Left ventricle myocardium inferior (tissue), 1 donor: Measurements from ENCODE around the gene ADAMTS14. TPM values are rescaled to one million over a fixed set of nuclear protein-coding genes. Genes with fewer than 3 reads are reported as not detected.

Experiments
- DNase-seq: peaks from one replicate; pipeline ENCODE4 v3.0.0-alpha.2; 2020
- H3K27ac ChIP-seq: fragments of 200-600 bp; replicated peaks from 2 replicates; pipeline ENCODE4 v1.8.0; 2021
- H3K27me3 ChIP-seq: fragments of 200-600 bp; 2 replicates; pipeline ENCODE4 v1.8.0; 2021; ENCODE audit warnings: low read depth
- H3K36me3 ChIP-seq: fragments of 200-600 bp; 2 replicates; pipeline ENCODE4 v1.8.0; 2021
- H3K4me1 ChIP-seq: fragments of 200-600 bp; 2 replicates; pipeline ENCODE4 v1.8.0; 2021
- H3K4me3 ChIP-seq: fragments of 200-600 bp; 2 replicates; pipeline ENCODE4 v1.8.0; 2021; ENCODE audit warnings: mild to moderate bottlenecking, moderate library complexity
- H3K9me3 ChIP-seq: fragments of 200-600 bp; replicated peaks from 2 replicates; pipeline ENCODE4 v1.8.0; 2021
- CTCF ChIP-seq: fragments of 200-600 bp; IDR thresholded peaks from 2 replicates; pipeline ENCODE4 v1.8.0; 2021; ENCODE audit warnings: antibody characterized with exemption, mild to moderate bottlenecking, borderline replicate concordance
- intact Hi-C: fragments of 100-400 bp; cut with micrococcal nuclease; formaldehyde crosslinking; loops from one replicate; pipeline ENCODE4 v1.11.0; 2022
- total RNA-seq: library from RNA; stranded (reverse); fragmentation: NEBNext Ultra II Directional; extraction: Animal tissue kit (Norgen Biotek cat#: 25700); gene quantifications from one replicate; pipeline ENCODE4 v1.2.1, GENCODE V29; 2021
- donor health status: DM: no; HTN: yes; CAD: no; lungs with severe emphysema.

The ADAMTS14 gene
- total RNA-seq, 1 donor from 2014 or later = 0.47 TPM

- H3K4me1 ChIP-seq = peaks cover 37% of the 10 kb centered on the region
- TF ChIP-seq CTCF = no peak
- H3K36me3 ChIP-seq = no peaks in the 10 kb centered on the region
- H3K9me3 ChIP-seq = no peaks in the 10 kb centered on the region
- no peak overlapping the region for H3K4me3 ChIP-seq
- no peak for DNase-seq
- intact Hi-C loops = no loop called here
- H3K27ac ChIP-seq = no peak overlapping the region
- peaks cover 1% of the 10 kb centered on the region for H3K27me3 ChIP-seq
Measured at GRCh38 chr10:70677620-70678249, 5.4 kb downstream of the ADAMTS14 start.

GRCh38 chr10:70678250-70678635, 5.9 kb downstream of the ADAMTS14 start:
- intact Hi-C loops = no loop called here
- no peaks in the 10 kb centered on the region for H3K27me3 ChIP-seq
- peaks cover 32% of the 10 kb centered on the region for H3K4me1 ChIP-seq
- no peak overlapping the region for H3K27ac ChIP-seq
- no peak overlapping the region for H3K4me3 ChIP-seq
- H3K9me3 ChIP-seq = no peaks in the 10 kb centered on the region
- TF ChIP-seq CTCF = no peak
- DNase-seq = no peak
- H3K36me3 ChIP-seq = no peaks in the 10 kb centered on the region

GRCh38 chr10:70678757-70679489, 6.6 kb downstream of the ADAMTS14 start:
- H3K27ac ChIP-seq = no peak overlapping the region
- no peak overlapping the region for H3K4me3 ChIP-seq
- no peaks in the 10 kb centered on the region for H3K27me3 ChIP-seq
- no peak for DNase-seq
- intact Hi-C loops = no loop called here
- no peak for TF ChIP-seq CTCF
- H3K36me3 ChIP-seq = no peaks in the 10 kb centered on the region
- no peaks in the 10 kb centered on the region for H3K9me3 ChIP-seq
- peaks cover 25% of the 10 kb centered on the region for H3K4me1 ChIP-seq

- H3K27ac ChIP-seq = no peak overlapping the region
- no peaks in the 10 kb centered on the region for H3K36me3 ChIP-seq
- no peaks in the 10 kb centered on the region for H3K9me3 ChIP-seq
- no peak overlapping the region for H3K4me3 ChIP-seq
- no peak for TF ChIP-seq CTCF
- intact Hi-C loops = no loop called here
- no peaks in the 10 kb centered on the region for H3K27me3 ChIP-seq
- peak; percentile 58 for DNase-seq
- H3K4me1 ChIP-seq = peaks cover 20% of the 10 kb centered on the region
Measured at GRCh38 chr10:70679498-70679897, 7.2 kb downstream of the ADAMTS14 start.

GRCh38 chr10:70680899-70681730, 8.8 kb downstream of the ADAMTS14 start:
- H3K27ac ChIP-seq = no peak overlapping the region
- H3K36me3 ChIP-seq = no peaks in the 10 kb centered on the region
- intact Hi-C loops = no loop called here
- no peak for TF ChIP-seq CTCF
- DNase-seq = no peak
- no peaks in the 10 kb centered on the region for H3K27me3 ChIP-seq
- no peak overlapping the region for H3K4me3 ChIP-seq
- H3K9me3 ChIP-seq = no peaks in the 10 kb centered on the region
- peaks cover 8% of the 10 kb centered on the region for H3K4me1 ChIP-seq
